ENCODE results near the gene GDF15. TPM values are rescaled to one million over a fixed set of nuclear protein-coding genes. Genes with fewer than 3 reads are reported as not detected.

GDF15 gene
- total RNA-seq, 4 donors from 2014 or later = 36.3 to 77.0 (median 58.9) TPM

DNA sequence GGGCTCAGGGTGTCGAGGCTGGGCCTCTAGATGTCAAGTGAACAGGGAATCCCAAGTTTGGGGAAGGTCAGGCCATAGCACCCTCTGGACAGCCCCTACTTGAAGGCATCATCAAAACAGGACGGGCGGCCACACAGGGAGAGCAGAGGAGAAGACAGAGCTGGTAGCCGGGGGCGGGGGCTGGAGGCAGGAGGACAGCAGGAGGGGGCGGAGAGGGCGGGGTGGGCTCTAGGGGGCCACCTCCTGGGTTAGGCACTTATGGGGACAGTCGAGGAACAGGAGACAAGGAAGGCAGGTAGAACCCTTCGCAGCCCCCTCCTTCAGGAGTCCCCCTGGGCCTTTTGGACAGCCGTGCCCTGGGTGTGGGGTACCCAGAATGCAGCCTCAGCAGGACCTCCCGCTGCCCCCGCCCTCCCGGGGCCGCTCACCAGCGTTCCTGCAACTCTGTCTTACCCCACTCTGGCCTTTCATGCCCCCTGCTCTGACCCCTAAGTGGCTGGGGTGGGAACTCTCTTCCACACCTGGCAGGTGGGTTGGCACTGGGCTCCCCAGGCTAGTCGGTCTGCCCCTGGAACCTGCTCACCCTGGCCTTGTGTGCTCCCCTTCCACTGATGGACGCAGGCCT, 39.0 kb downstream of the GDF15 start:
- intact Hi-C loops (cut with DNase I; ENCODE audit: low total_unique reads) (no loop called here), in situ Hi-C loops (cut with MboI; ENCODE audit: low pct_ligation_motif_present in 1 of 4, low pct_unique_long_range_greater_than_20kb in 1 of 4, low sequenced_read_pairs in 3 of 4) (loop anchor here in 1 of 4 donors (25.0 kb wide), 1 partner anchor 163 kb away; the partner anchor contains the start of gene IQCN)
- no peaks in the 10 kb centered on the region for H3K27me3 ChIP-seq
- H3K36me3 ChIP-seq = no peaks in the 10 kb centered on the region
- H3K4me1 ChIP-seq = peaks cover 26 to 68% (median 48%) of the 10 kb centered on the region in 4 donors
- no peak overlapping the region for H3K4me3 ChIP-seq
- TF ChIP-seq POLR2A (IDR thresholded peaks at IDR 0.05) (no peak), EP300 (IDR thresholded peaks at IDR 0.05; ENCODE audit: low read depth) (no peak), POLR2AphosphoS5 (IDR thresholded peaks at IDR 0.05) (no peak), CTCF (IDR thresholded peaks at IDR 0.05) (no peak)
- no peaks in the 10 kb centered on the region for H3K9me3 ChIP-seq
- peak overlapping the region; percentile 59 to 82 (median 66) for H3K27ac ChIP-seq
- DNase-seq = no peak
- 40 to 88% methylated on average over 1 to 16 of the region's 17 CpGs for WGBS, 2 donors (ENCODE audit: low coverage in 1 of 2)

DNA sequence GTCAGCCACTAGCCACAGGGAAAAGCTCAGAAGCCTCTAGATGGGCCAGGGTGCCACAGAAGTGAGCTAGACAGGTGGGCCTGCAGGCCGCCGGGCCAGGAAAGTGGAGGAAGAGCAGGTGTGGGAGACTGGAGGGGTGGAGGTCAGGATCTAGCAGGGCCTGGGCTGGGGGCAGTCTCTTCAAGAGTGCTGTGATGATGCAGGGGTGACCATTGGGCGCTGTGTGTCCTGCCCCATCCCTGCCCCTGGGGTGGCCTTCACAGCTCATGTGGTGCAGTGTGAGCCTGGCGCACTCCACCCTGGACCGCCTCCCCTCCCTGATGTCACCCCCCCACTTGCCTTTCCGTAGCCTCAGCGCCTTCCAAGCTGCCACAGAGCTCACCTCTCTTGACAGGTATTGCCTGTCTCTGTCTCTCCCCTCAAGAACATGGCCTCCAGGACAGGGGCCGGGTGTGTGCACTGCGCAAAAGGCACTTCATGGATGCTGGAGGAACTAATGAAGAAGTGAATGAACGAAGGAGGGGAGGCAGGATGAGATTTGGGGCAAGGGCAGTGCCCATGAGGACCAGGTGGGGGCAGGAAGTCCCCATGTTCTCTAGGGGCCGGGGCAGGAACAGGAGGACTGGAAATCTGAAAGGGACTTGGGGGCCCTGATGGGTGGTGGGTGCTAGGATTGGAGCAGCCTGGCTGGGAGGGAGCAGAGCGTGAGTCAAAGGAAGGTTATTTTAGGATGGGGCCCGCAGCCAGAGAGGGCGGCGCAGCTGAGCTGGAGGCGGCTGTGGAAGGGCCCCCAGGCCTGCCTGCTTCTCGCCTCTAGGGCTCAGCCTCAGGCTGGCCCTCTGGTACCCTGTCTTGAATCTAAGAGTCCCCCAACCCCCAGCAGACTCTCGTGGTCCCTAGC, 39.8 kb downstream of the GDF15 start:
- TF ChIP-seq POLR2AphosphoS5 (IDR thresholded peaks at IDR 0.05) = no peak
- no peak for TF ChIP-seq POLR2A (IDR thresholded peaks at IDR 0.05)
- TF ChIP-seq CTCF (IDR thresholded peaks at IDR 0.05) = no peak
- 62 to 72% methylated on average over 6 to 16 of the region's 18 CpGs for WGBS, 2 donors (ENCODE audit: low coverage in 1 of 2)
- intact Hi-C loops (cut with DNase I; ENCODE audit: low total_unique reads) = no loop called here
- in situ Hi-C loops (cut with MboI; ENCODE audit: low pct_ligation_motif_present in 1 of 4, low pct_unique_long_range_greater_than_20kb in 1 of 4, low sequenced_read_pairs in 3 of 4) = no loop called here
- Histone ChIP-seq H3K27me3 (no peaks in the 10 kb centered on the region), H3K27ac (peak overlapping the region; percentile 59 to 82 (median 66)), H3K4me3 (no peak overlapping the region), H3K9me3 (no peaks in the 10 kb centered on the region), H3K4me1 (peaks cover 26 to 60% (median 40%) of the 10 kb centered on the region in 4 donors), H3K36me3 (no peaks in the 10 kb centered on the region)
- DNase-seq = peak; percentile 55

DNA sequence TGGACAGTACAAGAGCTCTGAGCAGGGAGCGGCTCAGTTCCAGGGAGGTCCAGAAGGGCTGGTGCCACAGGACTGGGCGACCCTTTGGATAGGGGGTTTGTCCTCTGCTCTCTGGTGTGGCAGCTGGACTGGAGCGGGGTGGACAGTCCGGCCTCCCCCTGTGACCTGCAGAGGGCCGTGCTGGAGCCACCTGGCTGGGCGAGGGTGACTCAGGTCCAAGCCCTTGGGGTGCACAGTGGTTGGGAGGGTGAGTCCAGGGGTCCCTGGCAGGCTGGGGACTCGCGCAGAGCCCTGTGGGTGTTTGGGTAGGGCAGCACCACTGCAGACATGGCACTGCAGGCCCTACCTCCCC, 40.4 kb downstream of the GDF15 start:
- Histone ChIP-seq H3K27me3 (no peaks in the 10 kb centered on the region), H3K4me3 (no peak overlapping the region), H3K4me1 (peaks cover 25 to 54% (median 35%) of the 10 kb centered on the region in 4 donors), H3K9me3 (no peaks in the 10 kb centered on the region), H3K36me3 (no peaks in the 10 kb centered on the region), H3K27ac (peak overlapping the region; percentile 59 to 82 (median 66))
- TF ChIP-seq EP300 (IDR thresholded peaks at IDR 0.05; ENCODE audit: low read depth) (no peak), CTCF (IDR thresholded peaks at IDR 0.05) (no peak), POLR2A (IDR thresholded peaks at IDR 0.05) (no peak), POLR2AphosphoS5 (IDR thresholded peaks at IDR 0.05) (no peak)
- WGBS, 2 donors (ENCODE audit: low coverage in 1 of 2) = 47% methylated on average over 3 of the region's 8 CpGs; no CpG with 5 or more reads in 1 of the 2 donors
- in situ Hi-C loops (cut with MboI; ENCODE audit: low pct_ligation_motif_present in 1 of 4, low pct_unique_long_range_greater_than_20kb in 1 of 4, low sequenced_read_pairs in 3 of 4) = no loop called here
- intact Hi-C loops (cut with DNase I; ENCODE audit: low total_unique reads) = no loop called here
- no peak for DNase-seq

- no peak for DNase-seq
- in situ Hi-C loops (cut with MboI; ENCODE audit: low pct_ligation_motif_present in 1 of 4, low pct_unique_long_range_greater_than_20kb in 1 of 4, low sequenced_read_pairs in 3 of 4) = no loop called here
- peak overlapping the region in 1 of 4 donors; percentile 82 for H3K27ac ChIP-seq
Observed at GRCh38 chr19:18427080-18427742, 41.3 kb downstream of the GDF15 start.

More at GRCh38 chr19:18427080-18427742, 41.3 kb downstream of the GDF15 start:
- intact Hi-C loops (cut with DNase I; ENCODE audit: low total_unique reads) = no loop called here
- 81% methylated on average over 16 of the region's 16 CpGs; no CpG with 5 or more reads in 1 of the 2 donors for WGBS, 2 donors (ENCODE audit: low coverage in 1 of 2)
- peaks cover 25 to 51% (median 34%) of the 10 kb centered on the region in 4 donors for H3K4me1 ChIP-seq
- TF ChIP-seq POLR2AphosphoS5 (IDR thresholded peaks at IDR 0.05) (no peak), POLR2A (IDR thresholded peaks at IDR 0.05) (no peak), CTCF (IDR thresholded peaks at IDR 0.05) (no peak), EP300 (IDR thresholded peaks at IDR 0.05; ENCODE audit: low read depth) (no peak)
- no peaks in the 10 kb centered on the region for H3K36me3 ChIP-seq
- no peaks in the 10 kb centered on the region for H3K9me3 ChIP-seq
- no peak overlapping the region for H3K4me3 ChIP-seq
- no peaks in the 10 kb centered on the region for H3K27me3 ChIP-seq

Data from transverse colon (tissue), 4 donors.